ENCODE results near the gene THBS2.

Gene THBS2

DNA sequence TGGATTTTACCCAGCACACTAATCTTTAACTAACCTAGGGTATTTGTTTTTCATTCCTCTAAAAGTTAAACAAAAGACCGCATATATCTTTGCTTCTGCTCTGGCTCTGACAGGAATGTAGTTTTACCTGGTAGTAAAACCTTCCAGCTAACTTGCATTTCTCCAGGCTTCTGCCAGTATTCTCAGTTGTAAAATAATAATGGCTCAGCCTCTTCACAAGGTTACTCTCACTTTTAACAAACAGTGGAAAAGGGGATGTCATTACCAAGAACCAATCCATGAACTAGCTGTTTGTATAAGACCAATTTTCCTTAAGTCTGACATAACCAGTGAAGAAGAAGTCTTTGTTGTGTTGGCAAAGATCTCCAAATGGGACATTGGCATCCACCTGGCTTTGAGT is 10.0 kb downstream of the THBS2 start:
- TF ChIP-seq CTCF (IDR thresholded peaks at IDR 0.05; ENCODE audit: insufficient read depth, missing control alignments), result no peak
- DNase-seq (ENCODE audit: insufficient read length, low spot score) (no peak), FAIRE-seq (no peak)

DNA sequence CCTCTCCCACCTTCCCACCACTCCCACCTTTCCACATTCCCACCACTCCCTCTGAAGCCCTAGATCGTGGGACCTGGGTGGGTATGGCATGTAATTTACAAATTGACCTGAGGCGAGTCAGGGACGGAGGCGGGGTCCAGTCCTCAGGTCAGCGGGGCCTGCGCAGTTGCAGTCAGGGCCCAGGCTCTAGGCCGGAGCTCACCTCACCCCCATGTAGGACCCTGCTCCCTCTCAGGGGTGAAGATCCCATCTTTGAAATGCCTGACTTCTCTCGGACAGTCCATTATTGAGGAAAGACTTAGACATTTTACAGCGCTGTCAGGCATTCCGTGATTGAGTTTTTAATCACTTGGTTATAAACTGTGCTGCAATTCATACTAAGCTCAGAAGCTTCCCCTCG is 10.5 kb downstream of the THBS2 start:
- DNase-seq (ENCODE audit: insufficient read length, low spot score), result no peak
- TF ChIP-seq CTCF (IDR thresholded peaks at IDR 0.05; ENCODE audit: insufficient read depth, missing control alignments), result no peak
- FAIRE-seq, result no peak

- no peak for DNase-seq (ENCODE audit: insufficient read length, low spot score)
- no peak for FAIRE-seq
- no peak for TF ChIP-seq CTCF (IDR thresholded peaks at IDR 0.05; ENCODE audit: insufficient read depth, missing control alignments)
Observed at GRCh38 chr6:169241688-169242350, 11.8 kb downstream of the THBS2 start.

DNA sequence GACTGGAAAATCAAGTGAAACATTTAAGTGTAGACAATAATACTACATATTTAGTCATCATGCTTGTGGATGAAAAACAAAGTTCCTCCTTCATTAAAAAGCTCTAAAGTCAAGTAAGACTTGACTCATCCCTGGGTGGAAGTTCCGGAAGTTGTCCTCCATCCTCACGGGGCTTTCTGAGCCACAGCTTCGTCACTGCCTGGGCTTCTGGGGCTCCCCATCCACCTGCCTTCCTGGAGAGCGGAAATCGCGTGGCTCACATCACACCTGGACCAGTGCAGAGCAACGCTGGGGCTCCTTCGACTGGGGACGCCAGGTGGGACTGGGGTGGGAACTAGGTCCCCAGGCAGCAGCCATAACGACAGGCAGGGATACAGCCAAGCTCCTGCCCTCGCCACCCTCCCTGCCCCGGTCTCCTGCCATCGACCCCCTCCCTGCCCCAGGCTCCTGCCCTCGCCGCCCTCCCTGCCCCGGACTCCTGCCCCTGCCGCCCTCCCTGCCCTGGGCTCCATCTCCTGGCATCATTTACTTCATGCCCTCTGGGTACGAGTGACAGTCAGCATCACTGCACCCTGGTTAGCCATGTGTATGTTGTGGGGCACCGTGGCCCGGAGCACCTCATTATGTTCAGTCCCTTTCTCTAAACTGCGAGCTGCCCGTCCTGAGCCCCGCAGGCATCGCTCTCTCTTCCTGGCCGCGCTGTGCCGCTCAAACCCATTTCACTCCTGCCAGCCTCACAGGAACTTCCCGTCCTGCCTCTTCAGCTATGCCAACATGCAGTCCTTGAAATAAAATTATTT is 12.9 kb downstream of the THBS2 start:
- TF ChIP-seq CTCF (IDR thresholded peaks at IDR 0.05; ENCODE audit: insufficient read depth, missing control alignments), result no peak
- no peak for DNase-seq (ENCODE audit: insufficient read length, low spot score)
- FAIRE-seq, result no peak

DNA sequence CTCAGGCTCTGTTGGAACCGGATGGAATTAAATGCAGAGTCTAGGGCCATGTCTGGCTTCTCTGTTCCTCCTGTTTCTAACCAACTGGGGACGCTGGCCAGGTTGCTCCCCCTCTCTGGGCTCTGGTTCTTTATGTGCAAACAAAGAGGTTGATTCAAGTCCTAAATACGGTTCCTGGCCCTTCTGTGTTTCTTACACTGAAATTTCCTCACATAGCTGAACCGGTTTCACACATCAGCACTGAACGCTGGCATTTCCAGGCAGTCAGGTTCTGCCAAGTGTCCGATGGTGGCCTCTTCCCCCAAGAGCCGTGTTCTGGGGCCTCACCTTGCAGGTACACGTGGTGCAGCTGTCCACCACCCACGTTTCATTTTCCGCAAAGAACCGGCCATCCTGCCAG is 13.5 kb downstream of the THBS2 start:
- no peak for DNase-seq (ENCODE audit: insufficient read length, low spot score)
- no peak for FAIRE-seq
- TF ChIP-seq CTCF (IDR thresholded peaks at IDR 0.05; ENCODE audit: insufficient read depth, missing control alignments), result no peak

GRCh38 chr6:169239181-169239580 is 14.5 kb downstream of the THBS2 start:
- no peak for TF ChIP-seq CTCF (IDR thresholded peaks at IDR 0.05; ENCODE audit: insufficient read depth, missing control alignments)
- DNase-seq (ENCODE audit: insufficient read length, low spot score) (no peak), FAIRE-seq (no peak)

- TF ChIP-seq CTCF (IDR thresholded peaks at IDR 0.05; ENCODE audit: insufficient read depth, missing control alignments), result no peak
- FAIRE-seq (no peak), DNase-seq (ENCODE audit: insufficient read length, low spot score) (no peak)
Observed at GRCh38 chr6:169238766-169239165, 14.9 kb downstream of the THBS2 start.

All from D721Med (cell line).